Body of pancreas (tissue), 4 donors: ENCODE data around the gene GALNT2. TPM values are rescaled to one million over a fixed set of nuclear protein-coding genes. Genes with fewer than 3 reads are reported as not detected.
A peak's percentile ranks its signal among the peaks of the same experiment; 100 is the strongest.

Experiments
- ATAC-seq: fragments of 150-250 bp; one replicate; pipeline ENCODE4 v1.9.1; 2016
- DNase-seq, 4 donors: peaks; one replicate each; pipeline ENCODE4 v3.0.0-alpha.2; 2019
- H3K27ac ChIP-seq, 4 donors: fragments of 200-600 bp; sonication (generic); 1 replicate in 3 of 4; 2 replicates in 1 of 4; pipeline versions ENCODE4 v1.5.1 to v1.6.1; 2016 to 2019; ENCODE audit warnings: mild to moderate bottlenecking in 1 of 4, mixed read lengths in 1 of 4, moderate library complexity in 1 of 4
- H3K27me3 ChIP-seq, 2 donors: fragments of 200-600 bp; sonication (generic); one replicate each; pipeline ENCODE4 v1.6.0; 2016; ENCODE audit warnings: mild to moderate bottlenecking in 1 of 2
- H3K36me3 ChIP-seq, 2 donors: fragments of 200-600 bp; sonication (generic); replicated peaks in 1 of 2; 2 replicates each; pipeline ENCODE4 v1.5.1; 2016; ENCODE audit warnings: low read depth in 2 of 2; ENCODE audit not compliant: insufficient read depth in 1 of 2
- H3K4me1 ChIP-seq: fragments of 200-600 bp; sonication (generic); one replicate; pipeline ENCODE4 v1.6.0; 2016
- H3K4me3 ChIP-seq, 2 donors: fragments of 200-600 bp; sonication (generic); 1 replicate in 1 of 2; 2 replicates in 1 of 2; pipeline ENCODE4 v1.5.1; 2016 to 2019
- H3K9me3 ChIP-seq, 3 donors: fragments of 200-600 bp; sonication (generic); 1 replicate in 2 of 3; 2 replicates in 1 of 3; pipeline ENCODE4 v1.5.1; 2016
- CTCF ChIP-seq, 7 experiments: fragments of 450-650 bp in 4 of 7; fragments of 200-600 bp in 3 of 7; sonication (generic) in 3 of 7; IDR thresholded peaks; one replicate each; pipeline ENCODE4 v1.5.1; 2016 to 2019; ENCODE audit warnings: antibody characterized with exemption in 7 of 7
- POLR2A ChIP-seq, 3 donors: fragments of 450-650 bp; IDR thresholded peaks; one replicate each; pipeline ENCODE4 v1.6.1; 2016; ENCODE audit warnings: antibody characterized with exemption in 3 of 3, mild to moderate bottlenecking in 2 of 3
- WGBS, 2 donors: methylation state at CpG; one replicate each; pipeline ENCODE4 v1.1.5; 2017; 5-methylcytosine and 5-hydroxymethylcytosine counted together
- intact Hi-C: fragments of 100-400 bp; cut with DNase I; formaldehyde crosslinking; loops from one replicate; pipeline ENCODE4 v1.15.1; 2023
- total RNA-seq, 2 donors: library from RNA; depleted of rRNA; stranded (reverse); fragments of >200 nt; gene quantifications; one replicate each; pipeline ENCODE4 v1.1.0, GENCODE V29; 2016

Gene GALNT2
- total RNA-seq, 2 donors from 2014 or later: 45.9 to 68.6 TPM

- no peak for DNase-seq
- intact Hi-C loops: no loop called here
- no peaks in the 10 kb centered on the region for H3K27me3 ChIP-seq
- peaks cover 10% of the 10 kb centered on the region for H3K4me1 ChIP-seq
- H3K27ac ChIP-seq: no peak overlapping the region
- TF ChIP-seq CTCF (IDR thresholded peaks at IDR 0.05) (no peak), POLR2A (IDR thresholded peaks at IDR 0.05) (no peak)
- no peaks in the 10 kb centered on the region for H3K9me3 ChIP-seq
- peaks cover 0 to 6% of the 10 kb centered on the region in 2 donors for H3K36me3 ChIP-seq
- H3K4me3 ChIP-seq: no peak overlapping the region
- ATAC-seq: no peak
- 92 to 94% methylated on average over 15 of the region's 15 CpGs for WGBS, 2 donors
These were observed 255.4 kb downstream of the GALNT2 start for GRCh38 chr1:230322421-230322756.

- no peak overlapping the region for H3K4me3 ChIP-seq
- WGBS, 2 donors: 89 to 92% methylated on average over 21 to 23 of the region's 23 CpGs
- no peaks in the 10 kb centered on the region for H3K27me3 ChIP-seq
- TF ChIP-seq POLR2A (IDR thresholded peaks at IDR 0.05): no peak
- TF ChIP-seq CTCF (IDR thresholded peaks at IDR 0.05): no peak
- H3K27ac ChIP-seq: no peak overlapping the region
- no peaks in the 10 kb centered on the region for H3K9me3 ChIP-seq
- peaks cover 0 to 6% of the 10 kb centered on the region in 2 donors for H3K36me3 ChIP-seq
- DNase-seq (no peak), ATAC-seq (no peak)
- intact Hi-C loops: no loop called here
- H3K4me1 ChIP-seq: peaks cover 14% of the 10 kb centered on the region
These were observed 256.0 kb downstream of the GALNT2 start for GRCh38 chr1:230322967-230323547.

- 89 to 97% methylated on average over 4 to 9 of the region's 9 CpGs for WGBS, 2 donors
- no peak for ATAC-seq
- H3K4me3 ChIP-seq: no peak overlapping the region
- TF ChIP-seq POLR2A (IDR thresholded peaks at IDR 0.05) (no peak), CTCF (IDR thresholded peaks at IDR 0.05) (no peak)
- H3K27ac ChIP-seq: no peak overlapping the region
- DNase-seq: no peak
- H3K27me3 ChIP-seq: no peaks in the 10 kb centered on the region
- H3K4me1 ChIP-seq: peaks cover 11% of the 10 kb centered on the region
- no peaks in the 10 kb centered on the region for H3K9me3 ChIP-seq
- intact Hi-C loops: no loop called here
- H3K36me3 ChIP-seq: peaks cover 0 to 6% of the 10 kb centered on the region in 2 donors
These were observed 256.6 kb downstream of the GALNT2 start for GRCh38 chr1:230323686-230324085.

- Histone ChIP-seq H3K4me1 (peaks cover 11% of the 10 kb centered on the region), H3K4me3 (no peak overlapping the region), H3K36me3 (peaks cover 0 to 6% of the 10 kb centered on the region in 2 donors), H3K9me3 (no peaks in the 10 kb centered on the region), H3K27ac (no peak overlapping the region), H3K27me3 (no peaks in the 10 kb centered on the region)
- TF ChIP-seq POLR2A (IDR thresholded peaks at IDR 0.05): no peak
- TF ChIP-seq CTCF (IDR thresholded peaks at IDR 0.05): no peak
- ATAC-seq (peak; percentile 67), DNase-seq (peak in 1 of 4 donors; percentile 26)
- WGBS, 2 donors: 72 to 76% methylated on average over 22 to 30 of the region's 31 CpGs
- intact Hi-C loops: no loop called here
These were observed 260.2 kb downstream of the GALNT2 start for GRCh38 chr1:230326971-230327891.
